HCEC 1CT (cell line): ENCODE measurements around the gene POLR3A.
"Not testable (repeated sequence)": the region's sequence is repeated elsewhere in the genome, so short reads cannot be mapped to it uniquely, and the experiment has no call there.

Source experiments
- DNase-seq: peaks from one replicate; pipeline ENCODE4 v3.0.0-alpha.2; 2017

The POLR3A gene

GRCh38 chr10:78015546-78015945 lies 13.8 kb downstream of the POLR3A start:
- no peak for DNase-seq

GRCh38 chr10:78013564-78013963 lies 15.8 kb downstream of the POLR3A start:
- no peak for DNase-seq

- DNase-seq, result no peak
Observed at GRCh38 chr10:78011065-78011464, 18.2 kb downstream of the POLR3A start.

- DNase-seq, result no peak
Observed at GRCh38 chr10:78010278-78010677, 19.0 kb downstream of the POLR3A start.

- no peak for DNase-seq
Observed at GRCh38 chr10:78009662-78010061, 19.7 kb downstream of the POLR3A start.

- no peak for DNase-seq
Observed at GRCh38 chr10:78007172-78007571, 22.1 kb downstream of the POLR3A start.

- no peak for DNase-seq
Observed at GRCh38 chr10:78004215-78005026, 24.9 kb downstream of the POLR3A start.

- DNase-seq, result no peak
Observed at GRCh38 chr10:78002541-78003288, 26.6 kb downstream of the POLR3A start.

GRCh38 chr10:78000956-78001472 lies 28.3 kb downstream of the POLR3A start:
- DNase-seq, result no peak

- no peak for DNase-seq
Observed at GRCh38 chr10:78000206-78000605, 29.1 kb downstream of the POLR3A start.

GRCh38 chr10:77998780-77999179 lies 30.5 kb downstream of the POLR3A start:
- DNase-seq, result not testable (repeated sequence)

GRCh38 chr10:77993620-77994019 lies 35.7 kb downstream of the POLR3A start:
- DNase-seq, result no peak

- DNase-seq, result no peak
Observed at GRCh38 chr10:77989081-77989724, 40.1 kb downstream of the POLR3A start.

GRCh38 chr10:77987671-77988255 lies 41.6 kb downstream of the POLR3A start:
- no peak for DNase-seq

- no peak for DNase-seq
Observed at GRCh38 chr10:77984986-77985385, 44.3 kb downstream of the POLR3A start.

- DNase-seq, result peak; percentile 25
Observed at GRCh38 chr10:77983384-77984341, 45.7 kb downstream of the POLR3A start.

- DNase-seq, result no peak
Observed at GRCh38 chr10:77981281-77981680, 48.0 kb downstream of the POLR3A start.

- DNase-seq, result no peak
Observed at GRCh38 chr10:77979221-77979620, 50.1 kb downstream of the POLR3A start.

- DNase-seq, result no peak
Observed at GRCh38 chr10:77978360-77978759, 51.0 kb downstream of the POLR3A start.

GRCh38 chr10:77977934-77978333 lies 51.4 kb downstream of the POLR3A start:
- DNase-seq, result no peak

- no peak for DNase-seq
Observed at GRCh38 chr10:77977016-77977415, 52.3 kb downstream of the POLR3A start.
